T follicular helper cell (primary cell): Measurements from ENCODE around the gene ARL4A.

ENCODE experiments used
- DNase-seq: peaks from one replicate; pipeline ENCODE4 v3.0.0-alpha.2; 2020; ENCODE audit warnings: low read depth

ARL4A gene

GRCh38 chr7:12703881-12704280, 16.4 kb downstream of the ARL4A start:
- DNase-seq, result no peak

GRCh38 chr7:12705878-12706277, 18.4 kb downstream of the ARL4A start:
- no peak for DNase-seq

DNA sequence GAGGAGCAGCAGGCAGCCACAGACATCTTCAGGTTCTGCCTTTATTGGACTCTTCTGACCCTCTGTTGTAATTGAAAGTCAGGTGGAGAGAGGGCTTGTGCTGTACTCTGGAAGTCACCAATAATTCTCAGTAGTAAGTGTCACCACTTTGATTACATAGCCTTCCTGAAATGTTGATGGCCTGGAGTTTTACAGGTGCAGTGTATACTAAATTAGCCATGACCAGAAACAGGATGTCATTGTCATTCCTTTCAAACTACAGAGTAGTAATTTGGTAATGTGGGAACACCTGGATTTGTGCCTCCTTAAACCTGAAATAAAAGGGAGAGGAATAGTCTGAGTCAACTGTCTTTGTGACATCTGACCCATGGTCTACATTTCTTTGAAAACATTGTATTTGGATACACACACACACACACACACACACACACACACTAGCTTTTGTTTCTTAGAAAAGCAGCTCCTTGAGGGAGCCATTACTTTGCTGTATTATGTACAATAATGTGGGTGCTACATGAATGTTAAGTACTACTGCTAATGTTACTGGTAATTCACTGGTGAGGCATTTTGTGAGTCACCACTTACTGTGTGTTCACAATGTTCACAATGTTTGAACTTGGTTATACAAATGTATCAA, 19.6 kb downstream of the ARL4A start:
- DNase-seq, result no peak

- DNase-seq, result no peak
Measured at GRCh38 chr7:12708314-12708713, 20.9 kb downstream of the ARL4A start.

DNA sequence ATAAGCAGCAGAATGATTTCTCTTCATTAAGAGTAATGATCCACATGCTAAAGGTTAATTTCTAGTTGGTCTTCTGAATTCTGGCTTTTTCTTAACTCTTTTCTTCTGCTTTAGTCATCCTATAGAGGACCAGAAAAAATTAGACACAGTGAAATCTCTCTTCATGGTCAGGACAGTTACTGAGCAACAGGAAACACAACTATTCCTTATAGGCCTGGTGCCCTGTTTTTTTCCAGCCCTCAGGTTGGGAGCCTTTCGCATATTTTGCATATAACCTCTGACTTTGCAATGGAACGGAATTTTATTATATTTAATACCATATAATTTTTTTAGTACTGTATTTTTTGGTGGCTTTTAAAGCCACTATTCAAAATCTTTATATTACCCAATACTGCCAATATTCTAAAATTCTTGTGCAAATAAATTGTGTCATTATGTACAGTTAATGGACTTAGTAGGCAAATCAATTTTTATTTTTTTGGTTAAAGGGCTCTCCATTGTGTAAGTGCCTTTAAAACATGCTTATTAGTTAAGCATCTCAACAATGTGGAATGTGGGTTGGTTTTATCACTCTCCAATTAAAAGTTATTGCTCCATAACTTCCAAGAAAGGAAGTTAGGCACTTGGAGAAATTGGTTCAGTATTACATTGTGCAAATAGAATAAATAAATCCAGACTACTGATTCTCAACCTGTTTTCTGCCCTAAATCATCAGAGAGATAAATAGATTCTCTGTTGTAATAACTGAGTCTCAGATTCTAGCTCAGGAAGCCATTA, 22.5 kb downstream of the ARL4A start:
- no peak for DNase-seq

GRCh38 chr7:12711124-12711523, 23.7 kb downstream of the ARL4A start:
- no peak for DNase-seq

DNA sequence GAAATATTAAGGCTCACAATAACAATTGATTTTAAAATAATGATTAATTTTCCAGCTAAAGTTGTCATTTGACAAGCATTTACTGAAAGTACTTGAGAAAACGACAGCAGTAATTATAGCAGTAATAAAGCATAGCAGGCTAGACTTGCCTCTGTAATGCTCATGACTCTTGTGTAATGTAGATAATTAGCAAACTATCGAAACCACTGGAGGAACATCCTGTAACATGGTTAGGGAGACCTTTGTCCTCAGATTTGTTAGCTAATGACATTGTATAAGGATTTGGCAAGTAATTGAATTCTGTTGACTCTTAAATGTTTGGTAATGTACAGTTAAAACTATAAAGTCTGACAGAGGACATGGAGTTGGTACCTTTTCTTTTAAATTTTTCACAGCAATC, 24.8 kb downstream of the ARL4A start:
- no peak for DNase-seq

GRCh38 chr7:12713625-12714378, 26.4 kb downstream of the ARL4A start:
- no peak for DNase-seq

DNA sequence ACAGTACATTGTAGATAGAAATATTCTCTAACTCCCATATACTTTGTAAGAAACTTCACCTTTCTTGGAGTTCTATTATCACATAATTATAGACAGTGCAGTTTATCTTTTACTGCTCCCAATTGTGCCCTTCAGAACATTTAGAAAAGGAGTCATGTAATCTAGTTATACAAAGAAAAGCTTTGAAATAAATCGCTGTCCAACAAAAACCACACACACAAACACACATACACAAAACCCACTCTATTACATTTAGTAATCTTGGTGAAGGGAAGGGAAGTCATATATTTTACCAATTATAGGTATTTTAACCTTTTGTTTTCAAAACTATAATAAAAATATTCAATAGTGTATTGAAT, 26.9 kb downstream of the ARL4A start:
- no peak for DNase-seq

- no peak for DNase-seq
Measured at GRCh38 chr7:12715372-12716133, 28.1 kb downstream of the ARL4A start.

DNA sequence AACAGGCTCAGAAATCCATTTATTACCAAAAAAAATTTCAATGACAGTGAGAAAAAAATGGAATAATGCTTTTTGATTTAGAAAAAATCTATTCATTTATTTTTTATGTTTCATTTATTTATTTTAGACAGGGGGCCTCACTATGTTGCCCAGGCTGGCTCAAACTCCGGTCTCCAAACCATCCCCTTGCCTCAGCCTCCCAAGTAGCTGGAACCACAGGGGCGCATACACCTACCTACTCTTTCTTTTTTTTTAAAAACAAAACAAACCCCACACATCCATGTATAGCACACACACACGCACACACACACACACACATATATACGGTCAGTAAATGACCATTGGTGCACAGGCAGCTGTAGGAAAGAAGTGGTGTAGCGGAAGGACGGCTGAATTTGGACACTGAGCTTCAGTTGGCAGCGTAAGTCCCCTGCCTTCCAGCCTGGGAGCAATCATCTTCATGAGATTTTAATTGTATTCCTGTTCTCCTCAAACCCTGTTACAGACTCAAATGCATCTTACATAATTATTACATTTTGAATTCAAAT, 28.8 kb downstream of the ARL4A start:
- no peak for DNase-seq

DNA sequence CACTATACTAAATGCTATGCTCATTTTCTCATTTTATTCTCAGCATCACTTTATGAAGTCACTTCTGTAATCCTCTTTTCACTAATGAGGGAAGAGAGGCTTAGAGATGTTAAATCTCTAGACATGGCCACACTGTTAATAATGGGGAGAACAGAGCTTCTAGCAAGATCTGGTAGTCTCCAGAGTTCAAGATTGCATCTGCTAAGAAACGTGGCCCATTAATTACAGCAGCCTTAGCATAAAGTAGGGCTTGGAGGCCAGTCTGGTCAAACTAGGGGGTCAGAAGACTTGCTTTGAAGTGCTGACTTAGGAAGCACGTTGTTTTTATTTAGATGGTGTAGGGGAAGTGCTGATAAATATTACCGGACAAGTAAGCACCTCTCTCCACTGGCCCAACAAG, 29.3 kb downstream of the ARL4A start:
- DNase-seq, result no peak

- no peak for DNase-seq
Measured at GRCh38 chr7:12719141-12719919, 31.9 kb downstream of the ARL4A start.

- no peak for DNase-seq
Measured at GRCh38 chr7:12719981-12720865, 32.8 kb downstream of the ARL4A start.

DNA sequence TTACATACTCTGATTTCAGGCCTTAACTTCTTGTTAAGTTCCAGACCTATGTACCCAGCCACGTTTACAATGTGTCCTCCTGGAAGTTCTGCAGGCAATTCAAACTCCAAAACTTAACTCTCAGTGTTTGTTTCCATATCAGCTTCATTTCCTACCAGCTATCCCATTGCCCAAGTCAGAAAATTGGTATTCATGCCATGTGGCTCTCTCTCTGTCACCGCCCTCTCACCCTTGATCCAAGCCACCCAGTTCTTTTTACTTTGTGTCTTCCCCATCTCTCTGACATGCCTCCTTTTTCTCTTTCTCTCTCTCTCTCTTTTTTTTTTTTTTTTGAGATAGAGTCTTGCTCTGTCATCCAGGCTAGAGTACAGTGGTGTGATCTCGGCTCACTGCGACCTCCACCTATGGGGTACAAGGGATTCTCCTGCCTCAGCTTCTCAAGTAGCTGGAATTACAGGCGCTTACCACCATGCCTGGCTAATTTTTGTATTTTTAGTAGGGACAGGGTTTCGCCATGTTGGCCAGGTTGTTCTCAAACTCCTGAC, 33.9 kb downstream of the ARL4A start:
- DNase-seq, result no peak

GRCh38 chr7:12722136-12722535, 34.7 kb downstream of the ARL4A start:
- no peak for DNase-seq

DNA sequence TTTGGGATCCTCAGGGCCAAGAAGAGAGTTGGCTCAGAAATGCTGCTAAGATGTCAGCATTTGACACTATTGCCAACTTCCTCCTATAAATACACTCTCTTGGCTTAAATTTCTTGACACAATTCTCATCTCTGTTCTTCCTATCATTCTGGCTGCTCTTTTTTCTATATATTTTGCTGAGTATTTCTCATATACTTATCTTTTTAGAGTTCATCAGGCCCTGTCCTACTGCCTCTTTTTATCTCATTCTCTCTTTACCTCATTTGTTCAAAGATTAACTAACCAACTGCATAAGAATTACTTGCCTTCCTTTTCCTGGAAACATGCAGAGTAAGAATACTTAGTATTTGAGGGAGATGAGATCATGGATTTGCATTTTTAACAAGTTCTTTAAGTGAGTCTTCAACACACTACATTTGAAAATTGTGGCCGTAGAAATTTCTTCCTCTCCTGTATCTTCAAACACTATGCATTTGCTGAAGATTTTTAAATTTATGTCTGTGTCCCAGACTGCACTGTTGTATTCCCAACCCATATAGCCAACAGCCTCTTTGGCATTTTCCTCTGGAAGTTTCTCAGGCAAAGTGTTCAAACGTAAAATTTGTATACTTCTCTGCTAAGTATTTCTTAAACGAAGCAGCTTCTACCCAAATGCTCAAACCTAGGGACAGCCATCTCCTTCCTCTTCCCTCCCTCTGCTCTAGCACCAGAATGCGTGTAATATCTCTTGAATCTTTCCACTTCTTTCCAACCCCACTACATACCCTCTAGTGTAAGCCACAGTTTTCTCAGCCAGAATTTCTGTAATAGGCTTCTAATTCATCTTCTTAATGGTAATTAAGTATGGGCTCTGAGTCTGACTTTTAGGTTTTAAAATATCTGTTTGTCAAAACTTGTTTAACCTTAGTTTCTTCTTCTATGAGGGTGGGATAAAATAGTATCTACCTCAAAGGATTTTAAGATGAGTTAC, 35.5 kb downstream of the ARL4A start:
- no peak for DNase-seq

DNA sequence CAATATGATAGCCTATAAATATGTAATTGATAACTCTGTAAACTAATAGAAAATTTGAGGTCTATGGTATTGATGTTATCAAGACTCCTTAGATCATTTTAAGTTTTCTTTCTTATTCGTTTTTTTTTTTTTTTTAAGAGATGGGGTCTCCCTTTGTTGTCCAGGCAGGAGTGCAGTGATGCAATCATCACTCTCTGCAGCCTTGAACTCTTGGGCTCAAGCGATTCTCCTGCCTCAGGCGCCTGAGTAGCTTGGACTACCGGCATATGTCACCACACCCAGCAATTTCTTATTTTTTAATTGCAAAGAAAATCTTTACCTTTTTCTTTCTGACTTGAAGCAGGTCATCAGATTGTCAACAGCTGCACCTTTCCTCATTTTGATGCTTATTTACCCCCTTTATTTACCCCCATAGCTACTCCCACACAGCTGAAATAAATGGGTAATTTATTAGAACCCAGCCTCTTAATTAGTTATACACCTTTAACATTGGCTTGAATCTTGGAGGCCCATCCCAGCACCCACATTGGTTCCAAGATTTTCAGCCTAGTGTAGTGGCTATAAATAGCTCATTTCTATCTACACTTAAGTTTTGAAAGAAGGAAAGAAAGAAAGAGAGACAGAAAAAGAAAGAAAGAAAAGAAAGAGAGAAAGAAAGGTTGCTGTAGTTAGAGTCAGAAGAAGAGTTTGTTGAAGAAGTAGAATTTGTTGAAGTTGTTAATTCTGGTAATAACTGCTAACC, 38.3 kb downstream of the ARL4A start:
- no peak for DNase-seq
